HCT116 (cell line): ENCODE measurements around the gene LHX4.

ENCODE experiments used
- CTCF ChIP-seq, 3 experiments: fragments of 200-600 bp in 1 of 3; sonication (generic) in 1 of 3; IDR thresholded peaks in 2 of 3; conservative IDR thresholded peaks in 1 of 3; 2 replicates each; pipeline ENCODE4 v1.5.1; 2012 to 2017; ENCODE audit warnings: low read depth in 2 of 3, low read length in 2 of 3, antibody characterized with exemption in 1 of 3, borderline replicate concordance in 1 of 3, control low read depth in 1 of 3, mild to moderate bottlenecking in 1 of 3, mixed read lengths in 1 of 3, mixed run types in 1 of 3, moderate library complexity in 1 of 3; ENCODE audit not compliant: insufficient read depth in 1 of 3
- EGR1 ChIP-seq: IDR thresholded peaks from 2 replicates; pipeline ENCODE4 v1.6.1; 2012; ENCODE audit warnings: low read depth
- ELF1 ChIP-seq: IDR thresholded peaks from 2 replicates; pipeline ENCODE4 v1.6.1; 2012; ENCODE audit warnings: low read depth, borderline replicate concordance
- POLR2A ChIP-seq: IDR thresholded peaks from 2 replicates; pipeline ENCODE4 v1.7.0; 2011; ENCODE audit warnings: borderline replicate concordance; ENCODE audit not compliant: insufficient read depth, insufficient read length; ENCODE audit errors: extremely low read depth
- SP1 ChIP-seq: IDR thresholded peaks from 2 replicates; pipeline ENCODE4 v1.6.1; 2012; ENCODE audit warnings: low read depth
- TCF7L2 ChIP-seq: IDR thresholded peaks from 2 replicates; pipeline ENCODE4 v1.7.0; 2011; ENCODE audit warnings: borderline replicate concordance, inconsistent platforms; ENCODE audit not compliant: insufficient read depth, insufficient read length; ENCODE audit errors: extremely low read depth
- ZNF274 ChIP-seq: fragments of 200-500 bp; sonication (Bioruptor generic); IDR thresholded peaks from 2 replicates; pipeline ENCODE4 v1.6.1; 2014; ENCODE audit warnings: mild to moderate bottlenecking, low read depth, low read length, inconsistent platforms

GRCh38 chr1:180239145-180240096 is 9.4 kb downstream of the LHX4 start:
- TF ChIP-seq ZNF274 (no peak), POLR2A (no peak), ELF1 (no peak), EGR1 (no peak), TCF7L2 (no peak), SP1 (no peak), CTCF (IDR thresholded peaks at IDR 0.05 in 2 of 3, conservative IDR thresholded peaks at IDR 0.05 in 1 of 3; ENCODE audit: borderline replicate concordance in 1 of 3, insufficient read depth in 1 of 3, low read depth in 2 of 3, low read length in 2 of 3) (no peak)
